Iris pigment epithelial cell (primary cell): ENCODE measurements around the gene PDZD11.
A peak's percentile ranks its signal among the peaks of the same experiment; 100 is the strongest.
"Not testable (repeated sequence)": the region's sequence is repeated elsewhere in the genome, so short reads cannot be mapped to it uniquely, and the experiment has no call there.

Source experiments
- DNase-seq: peaks from one replicate; pipeline ENCODE4 v3.0.0-alpha.2; 2011; ENCODE audit warnings: low read depth

PDZD11 gene

GRCh38 chrX:70257423-70258288 lies 32.1 kb downstream of the PDZD11 start:
- DNase-seq: no peak

DNA sequence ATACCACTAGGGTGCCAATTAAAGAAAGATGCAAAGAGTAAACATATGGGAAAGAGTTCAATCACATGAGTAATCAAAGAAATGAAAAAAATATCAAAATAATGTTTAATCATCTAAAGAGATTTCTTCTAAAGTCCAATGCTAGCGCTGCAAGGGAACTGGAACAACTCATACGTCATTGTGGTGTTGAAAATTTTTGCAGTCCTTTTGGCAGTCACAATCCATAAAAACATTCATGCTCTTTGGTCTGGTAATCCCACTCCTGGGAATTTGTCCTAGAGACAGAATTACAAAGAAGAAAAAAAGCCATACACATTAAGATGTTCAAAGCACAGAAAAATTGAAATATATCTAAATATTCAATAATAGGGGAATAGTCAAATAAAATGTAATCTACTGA lies 34.3 kb downstream of the PDZD11 start:
- DNase-seq: no peak

- no peak for DNase-seq
These were observed 34.8 kb downstream of the PDZD11 start for GRCh38 chrX:70254909-70255308.

DNA sequence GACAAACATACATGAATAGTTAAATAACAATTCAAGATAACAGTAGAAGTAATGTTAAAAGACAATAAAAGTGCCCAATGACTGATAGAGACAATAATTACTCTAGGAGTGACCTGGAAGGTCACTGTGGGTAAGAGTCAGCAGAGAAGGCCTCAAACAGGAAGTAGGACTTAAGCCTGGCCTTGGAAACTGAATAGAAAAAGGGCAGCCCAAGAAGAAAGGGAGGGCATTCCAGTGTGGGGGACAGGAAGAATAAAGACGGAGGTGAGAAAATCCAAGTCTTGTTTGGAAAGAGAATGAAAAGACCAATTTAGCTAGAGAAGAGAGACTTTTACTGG lies 35.7 kb downstream of the PDZD11 start:
- no peak for DNase-seq

DNA sequence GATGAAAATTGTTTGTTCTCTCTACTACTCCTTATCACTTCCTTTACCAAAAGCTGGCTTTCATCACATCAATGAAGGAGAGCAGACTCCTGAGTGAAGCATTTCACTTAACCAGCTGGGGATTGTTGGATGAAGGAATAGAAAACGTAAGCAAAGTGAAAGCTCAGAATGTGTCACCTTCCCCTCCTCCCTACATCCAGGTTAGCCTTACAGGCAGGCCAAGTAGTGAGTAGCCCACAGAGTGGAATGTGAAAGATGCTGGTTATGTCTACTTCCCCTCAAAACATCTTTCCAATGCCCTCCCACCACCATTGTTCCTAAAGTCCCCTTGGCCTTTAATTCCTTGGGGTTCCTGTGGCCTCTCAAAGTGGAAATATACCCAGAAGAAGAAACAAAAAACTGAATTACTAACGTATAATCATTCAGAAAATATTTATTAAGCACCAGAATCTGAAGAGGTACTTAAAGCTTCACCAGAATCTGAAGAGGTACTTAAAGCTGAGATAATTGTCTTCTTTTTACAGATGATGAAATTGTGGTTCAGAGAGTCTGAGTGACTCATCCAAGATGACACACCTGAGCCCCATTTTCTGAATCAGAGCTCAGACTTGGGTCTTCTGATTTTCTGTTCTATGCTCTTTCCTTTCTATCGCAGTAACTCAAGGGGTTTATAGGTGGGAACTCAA lies 36.2 kb downstream of the PDZD11 start:
- DNase-seq: peak; percentile 7

DNA sequence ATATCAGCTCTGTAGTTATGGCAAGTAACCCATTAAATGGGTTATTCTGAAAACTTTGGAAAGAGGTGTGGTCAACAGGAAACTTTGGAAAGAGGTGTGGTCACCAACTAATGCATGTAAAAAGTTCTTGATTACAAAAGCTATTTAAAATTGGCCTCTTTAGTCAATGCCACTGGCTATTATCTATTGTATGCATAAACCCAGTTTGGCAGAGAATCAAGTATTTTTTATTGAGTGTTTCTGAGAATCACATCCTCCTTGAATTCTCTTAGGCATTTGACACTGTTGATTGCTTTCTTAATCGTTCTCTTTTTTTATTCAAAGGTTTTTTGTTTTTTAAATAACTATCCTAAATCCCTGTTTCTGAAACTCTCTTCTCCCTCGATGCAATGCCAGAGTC lies 37.2 kb downstream of the PDZD11 start:
- DNase-seq: no peak

- no peak for DNase-seq
These were observed 42.5 kb downstream of the PDZD11 start for GRCh38 chrX:70247252-70247651.

DNA sequence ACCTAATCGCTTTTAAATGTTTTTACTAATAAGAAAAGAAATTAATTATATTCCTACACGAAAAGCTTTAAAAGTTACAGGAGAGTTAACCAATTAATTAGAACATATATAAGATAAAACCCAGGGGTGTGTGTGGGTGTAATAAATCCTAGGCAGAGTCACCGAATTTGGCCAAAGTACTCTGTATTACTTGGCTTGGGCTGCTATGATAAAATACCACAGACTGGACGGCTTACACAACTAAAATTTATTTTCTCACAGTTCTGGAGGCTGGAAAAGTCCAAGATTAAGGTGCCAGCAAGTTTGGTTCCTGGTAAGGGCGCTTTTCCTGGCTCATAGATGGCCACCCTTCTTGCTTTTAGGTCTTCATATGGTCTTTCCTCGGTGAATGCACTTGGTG lies 44.8 kb downstream of the PDZD11 start:
- no peak for DNase-seq

DNA sequence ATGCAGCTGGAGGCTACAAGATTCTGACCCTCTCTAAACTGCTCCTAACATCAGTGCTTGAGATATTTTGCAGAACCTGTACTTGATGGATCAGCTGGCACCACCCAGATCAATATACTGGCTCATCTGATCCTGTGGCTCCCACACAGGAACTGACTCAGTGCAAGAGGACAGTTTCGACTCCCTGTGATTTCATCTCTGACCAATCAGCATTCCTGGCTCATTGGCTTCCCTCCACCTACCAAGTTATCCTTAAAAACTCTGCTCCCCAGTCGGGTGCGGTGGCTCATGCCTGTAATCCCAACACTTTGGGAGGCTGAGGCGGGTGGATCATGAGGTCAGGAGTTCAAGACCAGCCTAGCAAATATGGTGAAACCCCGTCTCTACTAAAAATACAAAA lies 46.1 kb downstream of the PDZD11 start:
- DNase-seq: not testable (repeated sequence)

GRCh38 chrX:70241501-70241900 lies 48.2 kb downstream of the PDZD11 start:
- no peak for DNase-seq

- DNase-seq: no peak
These were observed 49.0 kb downstream of the PDZD11 start for GRCh38 chrX:70240751-70241150.
